IPS DF 4.7 (cell line): Measurements from ENCODE around the gene NME1.
"Not testable (repeated sequence)": the region's sequence is repeated elsewhere in the genome, so short reads cannot be mapped to it uniquely, and the experiment has no call there.

Source experiments
- DNase-seq: peaks from one replicate; pipeline ENCODE4 v3.0.0-alpha.2; 2013; ENCODE audit warnings: low spot score; ENCODE audit errors: extremely low read depth

Gene NME1

GRCh38 chr17:51153210-51154072 lies at the start of gene NME1:
TSS of gene NME1 (plus strand) at chr17:51153559. CDS start at chr17:51155655, 2,096 bp downstream.
- DNase-seq = peak; percentile 98

- DNase-seq = no peak
Observed at GRCh38 chr17:51107778-51108177, 45.6 kb upstream of the NME1 start.

- DNase-seq = not testable (repeated sequence)
Observed at GRCh38 chr17:51112303-51113222, 40.8 kb upstream of the NME1 start.

- DNase-seq = no peak
Observed at GRCh38 chr17:51115179-51115578, 38.2 kb upstream of the NME1 start.

- DNase-seq = no peak
Observed at GRCh38 chr17:51118330-51119195, 34.8 kb upstream of the NME1 start.

GRCh38 chr17:51119415-51120356 lies 33.7 kb upstream of the NME1 start:
- DNase-seq = no peak

GRCh38 chr17:51120357-51120738 lies 33.0 kb upstream of the NME1 start:
- no peak for DNase-seq

- DNase-seq = no peak
Observed at GRCh38 chr17:51120739-51121619, 32.4 kb upstream of the NME1 start, which contains the start of gene SPAG9. TSS of gene SPAG9 (minus strand) at chr17:51120868. CDS start at chr17:51120656, 212 bp downstream.

GRCh38 chr17:51121620-51122472 lies 31.5 kb upstream of the NME1 start:
- DNase-seq = no peak

GRCh38 chr17:51122473-51123115 lies 30.8 kb upstream of the NME1 start:
- not testable (repeated sequence) for DNase-seq

- DNase-seq = no peak
Observed at GRCh38 chr17:51124640-51125503, 28.5 kb upstream of the NME1 start.

GRCh38 chr17:51128076-51128475 lies 25.3 kb upstream of the NME1 start:
- no peak for DNase-seq

- no peak for DNase-seq
Observed at GRCh38 chr17:51132964-51133319, 20.4 kb upstream of the NME1 start.

GRCh38 chr17:51133365-51133764 lies 20.0 kb upstream of the NME1 start:
- no peak for DNase-seq

- no peak for DNase-seq
Observed at GRCh38 chr17:51135956-51136355, 17.4 kb upstream of the NME1 start.

- DNase-seq = no peak
Observed at GRCh38 chr17:51142597-51142996, 10.8 kb upstream of the NME1 start.
